ENCODE results near the gene TEX38. TPM values are rescaled to one million over a fixed set of nuclear protein-coding genes. Genes with fewer than 3 reads are reported as not detected.
"Not testable (repeated sequence)": the region's sequence is repeated elsewhere in the genome, so short reads cannot be mapped to it uniquely, and the experiment has no call there.

Gene TEX38
- total RNA-seq, 1 experiment from 2014 or later: not detected

GRCh38 chr1:46650491-46650890, 21.2 kb upstream of the TEX38 start:
- DNase-seq (ENCODE audit: low read depth, low spot score) (no peak), ATAC-seq (no peak)
- Histone ChIP-seq H3K27ac (ENCODE audit: low read length) (no peak overlapping the region), H3K4me3 (ENCODE audit: low read depth in 2 of 2, low read length in 2 of 2) (no peak overlapping the region), H3K27me3 (ENCODE audit: control insufficient read depth, insufficient read depth, low read length) (no peaks in the 10 kb centered on the region), H3K36me3 (ENCODE audit: control insufficient read depth, insufficient read depth, low read length) (peaks cover 1% of the 10 kb centered on the region; the same call in 1 of the 2 replicates), H3K4me1 (ENCODE audit: control insufficient read depth, insufficient read depth, low read length) (peaks cover 5% of the 10 kb centered on the region; the same call in 1 of the 2 replicates), H3K9me3 (ENCODE audit: control insufficient read depth, insufficient read depth, low read depth, low read length) (no peaks in the 10 kb centered on the region)
- CTCF ChIA-PET: no interaction called here
- in situ Hi-C loops (cut with HindIII; ENCODE audit: low pct_unique_long_range_greater_than_20kb, low sequenced_read_pairs) (no loop called here), intact Hi-C loops (cut with micrococcal nuclease; ENCODE audit: unreplicated experiment) (no loop called here)
- TF ChIP-seq TCF7L2 (IDR thresholded peaks at IDR 0.05; ENCODE audit: low read depth, low read length): no peak
- no peak for TF ChIP-seq SIN3A (IDR thresholded peaks at IDR 0.05; ENCODE audit: borderline replicate concordance, insufficient read depth, low read depth, low read length)
- TF ChIP-seq REST (IDR thresholded peaks at IDR 0.05; ENCODE audit: insufficient read depth in 1 of 2, low read depth in 2 of 2, low read length in 1 of 2): no peak
- no peak for TF ChIP-seq POLR2AphosphoS5 (IDR thresholded peaks at IDR 0.05; ENCODE audit: low read depth, low read length)
- no peak for TF ChIP-seq CTCF (IDR thresholded peaks at IDR 0.05)
- POLR2A ChIA-PET: no interaction called here
- BruUV-seq (replicated peaks): no TSS peak

- BruUV-seq (replicated peaks); CTCF ChIA-PET; H3K9me3 ChIP-seq (ENCODE audit: control insufficient read depth, insufficient read depth, low read depth, low read length); intact Hi-C loops (cut with micrococcal nuclease; ENCODE audit: unreplicated experiment); in situ Hi-C loops (cut with HindIII; ENCODE audit: low pct_unique_long_range_greater_than_20kb, low sequenced_read_pairs); H3K27ac ChIP-seq (ENCODE audit: low read length); DNase-seq (ENCODE audit: low read depth, low spot score); H3K27me3 ChIP-seq (ENCODE audit: control insufficient read depth, insufficient read depth, low read length); H3K4me3 ChIP-seq (ENCODE audit: low read depth in 2 of 2, low read length in 2 of 2); H3K4me1 ChIP-seq (ENCODE audit: control insufficient read depth, insufficient read depth, low read length); ATAC-seq; H3K36me3 ChIP-seq (ENCODE audit: control insufficient read depth, insufficient read depth, low read length); POLR2A ChIA-PET: not testable (repeated sequence)
These were observed 20.5 kb upstream of the TEX38 start for GRCh38 chr1:46651152-46651551.

- no peak for ATAC-seq
- DNase-seq (ENCODE audit: low read depth, low spot score): no peak
- in situ Hi-C loops (cut with HindIII; ENCODE audit: low pct_unique_long_range_greater_than_20kb, low sequenced_read_pairs) (no loop called here), intact Hi-C loops (cut with micrococcal nuclease; ENCODE audit: unreplicated experiment) (no loop called here)
- peaks cover 5% of the 10 kb centered on the region; the same call in 1 of the 2 replicates for H3K4me1 ChIP-seq (ENCODE audit: control insufficient read depth, insufficient read depth, low read length)
- H3K27me3 ChIP-seq (ENCODE audit: control insufficient read depth, insufficient read depth, low read length): no peaks in the 10 kb centered on the region
- TF ChIP-seq CTCF (IDR thresholded peaks at IDR 0.05) (no peak), POLR2AphosphoS5 (IDR thresholded peaks at IDR 0.05; ENCODE audit: low read depth, low read length) (no peak), SIN3A (IDR thresholded peaks at IDR 0.05; ENCODE audit: borderline replicate concordance, insufficient read depth, low read depth, low read length) (no peak), TCF7L2 (IDR thresholded peaks at IDR 0.05; ENCODE audit: low read depth, low read length) (no peak), REST (IDR thresholded peaks at IDR 0.05; ENCODE audit: insufficient read depth in 1 of 2, low read depth in 2 of 2, low read length in 1 of 2) (no peak)
- ChIA-PET CTCF (no interaction called here), POLR2A (no interaction called here)
- no peaks in the 10 kb centered on the region for H3K9me3 ChIP-seq (ENCODE audit: control insufficient read depth, insufficient read depth, low read depth, low read length)
- peaks cover 13% of the 10 kb centered on the region for H3K36me3 ChIP-seq (ENCODE audit: control insufficient read depth, insufficient read depth, low read length)
- no peak overlapping the region for H3K4me3 ChIP-seq (ENCODE audit: low read depth in 2 of 2, low read length in 2 of 2)
- BruUV-seq (replicated peaks): no TSS peak
- peak overlapping the region; percentile 52; the same call in 1 of the 2 replicates for H3K27ac ChIP-seq (ENCODE audit: low read length)
These were observed 19.1 kb upstream of the TEX38 start for GRCh38 chr1:46652321-46653100.

Data from Panc1 (cell line).